Measurements from ENCODE around the gene TMEM18.

TMEM18 gene

DNA sequence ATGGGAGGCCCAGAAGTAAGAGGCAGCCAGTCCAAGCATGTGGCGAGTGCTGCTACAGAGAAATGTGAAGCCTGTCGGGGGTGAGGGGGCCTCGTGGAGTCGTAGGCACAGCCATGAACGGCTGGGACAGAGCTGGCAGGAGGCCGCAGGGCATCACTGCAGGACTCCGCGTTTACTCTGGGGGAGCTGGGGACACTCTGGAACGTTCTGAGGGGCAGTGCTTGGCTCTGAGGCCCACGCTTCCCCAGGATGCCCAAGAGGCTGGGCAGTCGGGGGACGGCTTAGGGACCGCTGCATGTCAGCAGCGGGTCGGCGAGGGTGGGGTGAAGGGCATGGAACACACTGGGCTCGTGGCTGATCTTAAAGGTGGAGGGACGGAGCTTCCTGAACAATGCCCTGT lies 6.6 kb downstream of the TMEM18 start:
- Histone ChIP-seq H3K9ac (ENCODE audit: low read depth, low read length) (no peak overlapping the region), H3K4me3 (ENCODE audit: low read depth, low read length) (no peak overlapping the region), H3K36me3 (ENCODE audit: control insufficient read depth, insufficient read depth, low read length) (peaks cover 13% of the 10 kb centered on the region)

GRCh38 chr2:669323-669722 lies 7.9 kb downstream of the TMEM18 start:
- H3K9me3 ChIP-seq (ENCODE audit: control insufficient read depth, insufficient read depth, low read length), result peaks cover 4% of the 10 kb centered on the region
- no peak overlapping the region for H3K9ac ChIP-seq (ENCODE audit: low read depth, low read length)
- peaks cover 13% of the 10 kb centered on the region for H3K36me3 ChIP-seq (ENCODE audit: control insufficient read depth, insufficient read depth, low read length)
- H3K4me3 ChIP-seq (ENCODE audit: low read depth, low read length), result no peak overlapping the region
- no peaks in the 10 kb centered on the region for H3K4me1 ChIP-seq (ENCODE audit: control insufficient read depth, insufficient read depth, low read length)
- no peaks in the 10 kb centered on the region for H3K27me3 ChIP-seq (ENCODE audit: control insufficient read depth, insufficient read depth, low read length)

More for the DNA sequence above, 6.6 kb downstream of the TMEM18 start:
- Histone ChIP-seq H3K4me1 (ENCODE audit: control insufficient read depth, insufficient read depth, low read length) (no peaks in the 10 kb centered on the region), H3K9me3 (ENCODE audit: control insufficient read depth, insufficient read depth, low read length) (peaks cover 4% of the 10 kb centered on the region), H3K27me3 (ENCODE audit: control insufficient read depth, insufficient read depth, low read length) (no peaks in the 10 kb centered on the region)

DNA sequence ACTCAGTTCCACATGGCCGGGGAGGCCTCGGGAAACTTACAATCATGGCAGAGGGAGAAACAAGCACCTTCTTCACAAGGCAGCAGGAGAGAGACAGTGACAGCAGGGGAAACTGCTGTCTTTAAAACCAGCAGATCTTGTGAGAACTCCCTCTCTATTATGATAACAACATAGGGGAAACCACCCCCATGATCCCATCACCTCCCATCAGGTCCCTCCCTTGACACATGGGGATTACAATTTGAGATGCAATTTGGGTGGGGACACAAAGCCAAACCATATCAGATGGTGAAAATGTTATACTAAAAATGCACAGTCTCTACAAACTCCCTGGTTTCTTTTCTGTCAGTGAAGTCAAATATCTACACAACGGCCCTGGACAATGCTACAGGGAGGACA lies 9.2 kb downstream of the TMEM18 start:
- H3K36me3 ChIP-seq (ENCODE audit: control insufficient read depth, insufficient read depth, low read length), result peaks cover 13% of the 10 kb centered on the region
- H3K4me3 ChIP-seq (ENCODE audit: low read depth, low read length), result no peak overlapping the region
- H3K4me1 ChIP-seq (ENCODE audit: control insufficient read depth, insufficient read depth, low read length), result no peaks in the 10 kb centered on the region
- H3K27me3 ChIP-seq (ENCODE audit: control insufficient read depth, insufficient read depth, low read length), result no peaks in the 10 kb centered on the region
- H3K9me3 ChIP-seq (ENCODE audit: control insufficient read depth, insufficient read depth, low read length), result peaks cover 4% of the 10 kb centered on the region
- no peak overlapping the region for H3K9ac ChIP-seq (ENCODE audit: low read depth, low read length)

DNA sequence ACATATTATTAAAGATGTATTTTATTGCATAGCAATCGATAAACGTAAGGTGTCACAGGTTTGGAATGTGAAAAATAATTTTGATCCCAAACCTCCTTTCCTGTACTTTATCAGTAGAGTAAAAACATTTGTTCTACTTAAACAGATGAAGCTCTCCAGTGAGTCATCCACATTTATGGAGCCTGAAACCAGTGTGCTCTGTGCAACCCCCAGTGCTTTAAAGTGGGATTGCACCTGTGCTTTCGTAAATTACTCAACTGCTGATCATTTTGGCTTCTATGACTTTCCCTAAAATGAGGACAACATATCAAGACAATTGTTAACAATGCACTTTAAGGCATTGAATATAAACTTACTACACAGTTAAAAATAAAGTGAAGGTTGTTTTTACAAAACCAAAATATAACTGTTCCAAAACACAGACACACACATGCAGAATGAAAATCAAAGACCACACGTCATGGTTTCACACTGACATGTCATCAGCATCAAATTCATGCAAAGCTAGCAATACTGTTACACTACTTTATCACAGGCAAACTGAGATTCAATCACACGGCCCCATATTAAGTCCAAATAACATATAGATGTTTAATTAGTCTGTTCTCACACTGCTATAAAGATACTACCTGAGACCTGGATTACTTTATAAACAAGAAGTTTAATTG lies 9.7 kb downstream of the TMEM18 start:
- Histone ChIP-seq H3K4me3 (ENCODE audit: low read depth, low read length) (no peak overlapping the region), H3K27me3 (ENCODE audit: control insufficient read depth, insufficient read depth, low read length) (no peaks in the 10 kb centered on the region), H3K36me3 (ENCODE audit: control insufficient read depth, insufficient read depth, low read length) (peaks cover 13% of the 10 kb centered on the region), H3K9ac (ENCODE audit: low read depth, low read length) (no peak overlapping the region), H3K9me3 (ENCODE audit: control insufficient read depth, insufficient read depth, low read length) (peaks cover 4% of the 10 kb centered on the region), H3K4me1 (ENCODE audit: control insufficient read depth, insufficient read depth, low read length) (no peaks in the 10 kb centered on the region)

GRCh38 chr2:666441-666840 lies 10.8 kb downstream of the TMEM18 start:
- Histone ChIP-seq H3K4me1 (ENCODE audit: control insufficient read depth, insufficient read depth, low read length) (no peaks in the 10 kb centered on the region), H3K4me3 (ENCODE audit: low read depth, low read length) (no peak overlapping the region), H3K36me3 (ENCODE audit: control insufficient read depth, insufficient read depth, low read length) (peaks cover 13% of the 10 kb centered on the region)

GRCh38 chr2:665340-666073 lies 11.7 kb downstream of the TMEM18 start:
- Histone ChIP-seq H3K4me1 (ENCODE audit: control insufficient read depth, insufficient read depth, low read length) (no peaks in the 10 kb centered on the region), H3K36me3 (ENCODE audit: control insufficient read depth, insufficient read depth, low read length) (peaks cover 13% of the 10 kb centered on the region), H3K27me3 (ENCODE audit: control insufficient read depth, insufficient read depth, low read length) (no peaks in the 10 kb centered on the region), H3K4me3 (ENCODE audit: low read depth, low read length) (no peak overlapping the region), H3K9ac (ENCODE audit: low read depth, low read length) (no peak overlapping the region), H3K9me3 (ENCODE audit: control insufficient read depth, insufficient read depth, low read length) (peaks cover 4% of the 10 kb centered on the region)

More at GRCh38 chr2:666441-666840, 10.8 kb downstream of the TMEM18 start:
- H3K9ac ChIP-seq (ENCODE audit: low read depth, low read length), result no peak overlapping the region
- H3K9me3 ChIP-seq (ENCODE audit: control insufficient read depth, insufficient read depth, low read length), result peaks cover 4% of the 10 kb centered on the region
- H3K27me3 ChIP-seq (ENCODE audit: control insufficient read depth, insufficient read depth, low read length), result no peaks in the 10 kb centered on the region

DNA sequence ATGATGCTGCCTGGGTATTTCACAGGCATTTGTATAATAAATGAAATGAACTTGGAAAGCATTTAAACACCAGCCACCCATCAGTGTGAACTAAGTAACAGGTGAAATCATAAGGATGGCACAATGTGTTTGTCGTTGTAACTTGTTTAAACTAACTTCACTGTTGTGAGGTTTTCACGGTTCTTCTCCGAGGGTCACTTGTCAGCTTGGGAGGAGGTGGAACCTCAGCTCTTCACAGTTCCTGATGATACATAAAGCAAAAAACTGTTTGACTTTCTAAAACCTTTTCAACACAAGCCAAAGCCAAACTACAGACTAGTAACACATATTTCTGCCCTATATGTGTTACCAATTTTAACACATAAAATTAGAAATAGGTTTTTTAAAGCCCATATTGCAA lies 13.1 kb downstream of the TMEM18 start:
- Histone ChIP-seq H3K9ac (ENCODE audit: low read depth, low read length) (no peak overlapping the region), H3K4me3 (ENCODE audit: low read depth, low read length) (no peak overlapping the region), H3K9me3 (ENCODE audit: control insufficient read depth, insufficient read depth, low read length) (peaks cover 4% of the 10 kb centered on the region), H3K36me3 (ENCODE audit: control insufficient read depth, insufficient read depth, low read length) (peaks cover 13% of the 10 kb centered on the region), H3K4me1 (ENCODE audit: control insufficient read depth, insufficient read depth, low read length) (no peaks in the 10 kb centered on the region), H3K27me3 (ENCODE audit: control insufficient read depth, insufficient read depth, low read length) (no peaks in the 10 kb centered on the region)

GRCh38 chr2:663221-663620 lies 14.0 kb downstream of the TMEM18 start:
- no peaks in the 10 kb centered on the region for H3K4me1 ChIP-seq (ENCODE audit: control insufficient read depth, insufficient read depth, low read length)
- peaks cover 13% of the 10 kb centered on the region for H3K36me3 ChIP-seq (ENCODE audit: control insufficient read depth, insufficient read depth, low read length)
- H3K4me3 ChIP-seq (ENCODE audit: low read depth, low read length), result no peak overlapping the region
- no peaks in the 10 kb centered on the region for H3K27me3 ChIP-seq (ENCODE audit: control insufficient read depth, insufficient read depth, low read length)
- peaks cover 4% of the 10 kb centered on the region for H3K9me3 ChIP-seq (ENCODE audit: control insufficient read depth, insufficient read depth, low read length)
- no peak overlapping the region for H3K9ac ChIP-seq (ENCODE audit: low read depth, low read length)

DNA sequence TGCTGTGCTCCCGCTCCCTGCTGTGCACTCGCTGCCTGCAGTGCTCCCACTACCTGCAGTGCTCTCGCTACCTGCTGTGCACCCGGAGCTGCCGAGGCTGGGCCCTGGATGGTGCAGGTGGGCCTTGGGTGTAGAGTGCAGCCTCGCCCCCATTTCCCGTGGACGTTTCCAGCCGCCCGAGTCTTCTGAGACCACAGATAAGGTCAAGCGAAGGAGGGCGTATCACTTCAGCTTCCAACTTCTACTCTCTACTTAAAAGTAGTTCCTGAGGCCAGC lies 15.9 kb downstream of the TMEM18 start:
- Histone ChIP-seq H3K4me3 (ENCODE audit: low read depth, low read length) (no peak overlapping the region), H3K9me3 (ENCODE audit: control insufficient read depth, insufficient read depth, low read length) (peaks cover 2% of the 10 kb centered on the region), H3K4me1 (ENCODE audit: control insufficient read depth, insufficient read depth, low read length) (no peaks in the 10 kb centered on the region), H3K36me3 (ENCODE audit: control insufficient read depth, insufficient read depth, low read length) (peaks cover 8% of the 10 kb centered on the region), H3K27me3 (ENCODE audit: control insufficient read depth, insufficient read depth, low read length) (no peaks in the 10 kb centered on the region), H3K9ac (ENCODE audit: low read depth, low read length) (no peak overlapping the region)

DNA sequence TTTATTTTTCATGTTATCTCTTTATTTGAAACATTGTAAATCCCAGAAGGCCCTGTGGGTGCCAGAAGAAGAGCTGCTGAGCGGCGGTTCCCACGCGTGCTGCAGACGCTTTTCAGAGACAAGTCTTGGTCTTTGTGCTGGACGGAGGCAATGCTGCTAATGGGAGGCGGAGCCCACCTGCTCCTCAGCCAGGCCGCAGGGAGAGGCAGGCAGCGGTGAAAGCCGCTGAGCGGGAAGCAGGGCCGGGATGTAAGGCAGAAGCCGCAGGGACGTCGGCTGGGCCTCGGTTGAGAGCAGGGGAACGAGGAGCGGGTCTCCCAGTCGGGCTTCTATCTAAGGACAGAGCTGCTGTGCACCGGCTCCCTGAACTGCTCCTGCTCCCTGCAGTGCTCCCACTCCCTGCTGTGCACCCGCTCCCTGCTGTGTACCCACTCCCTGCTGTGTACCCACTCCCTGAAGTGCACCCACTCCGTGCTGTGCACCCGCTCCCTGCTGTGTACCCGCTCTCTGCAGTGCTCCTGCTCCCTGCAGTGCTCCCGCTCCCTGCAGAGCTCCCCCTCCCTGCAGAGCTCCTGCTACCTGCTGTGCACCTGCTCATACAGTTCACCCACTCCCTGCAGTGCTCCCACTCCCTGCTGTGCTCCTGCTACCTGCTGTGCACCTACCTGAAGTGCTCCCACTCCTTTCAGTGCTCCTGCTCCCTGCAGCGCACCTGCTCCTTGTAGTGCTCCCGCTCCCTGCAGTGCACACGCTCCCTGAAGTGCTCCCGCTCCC lies 16.4 kb downstream of the TMEM18 start:
- Histone ChIP-seq H3K4me3 (ENCODE audit: low read depth, low read length) (no peak overlapping the region), H3K4me1 (ENCODE audit: control insufficient read depth, insufficient read depth, low read length) (no peaks in the 10 kb centered on the region), H3K9ac (ENCODE audit: low read depth, low read length) (no peak overlapping the region), H3K36me3 (ENCODE audit: control insufficient read depth, insufficient read depth, low read length) (peaks cover 3% of the 10 kb centered on the region), H3K9me3 (ENCODE audit: control insufficient read depth, insufficient read depth, low read length) (no peaks in the 10 kb centered on the region), H3K27me3 (ENCODE audit: control insufficient read depth, insufficient read depth, low read length) (no peaks in the 10 kb centered on the region)

DNA sequence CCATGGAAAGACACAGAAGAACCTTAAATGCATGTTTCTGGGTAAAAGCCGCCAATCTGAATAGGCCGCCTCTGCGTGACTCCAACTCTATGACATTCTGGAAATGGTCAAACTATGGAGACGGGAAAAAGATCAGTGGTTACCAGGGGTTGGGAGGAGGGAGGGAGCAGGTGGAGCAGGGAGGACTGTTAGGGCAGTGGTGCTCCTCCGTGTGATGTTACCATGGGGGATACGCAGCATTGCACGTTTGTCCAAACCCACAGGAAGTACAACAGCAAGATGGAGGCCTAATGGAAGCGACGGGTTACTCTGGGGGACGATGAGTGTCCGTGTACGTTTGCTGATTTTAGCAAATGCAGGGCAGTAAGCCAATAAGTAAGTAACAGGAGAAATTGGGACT lies 17.2 kb downstream of the TMEM18 start:
- H3K4me3 ChIP-seq (ENCODE audit: low read depth, low read length), result no peak overlapping the region
- H3K4me1 ChIP-seq (ENCODE audit: control insufficient read depth, insufficient read depth, low read length), result no peaks in the 10 kb centered on the region
- H3K27me3 ChIP-seq (ENCODE audit: control insufficient read depth, insufficient read depth, low read length), result no peaks in the 10 kb centered on the region
- no peaks in the 10 kb centered on the region for H3K9me3 ChIP-seq (ENCODE audit: control insufficient read depth, insufficient read depth, low read length)
- no peaks in the 10 kb centered on the region for H3K36me3 ChIP-seq (ENCODE audit: control insufficient read depth, insufficient read depth, low read length)
- H3K9ac ChIP-seq (ENCODE audit: low read depth, low read length), result no peak overlapping the region

GRCh38 chr2:658426-658825 lies 18.8 kb downstream of the TMEM18 start:
- H3K36me3 ChIP-seq (ENCODE audit: control insufficient read depth, insufficient read depth, low read length), result no peaks in the 10 kb centered on the region
- H3K4me1 ChIP-seq (ENCODE audit: control insufficient read depth, insufficient read depth, low read length), result no peaks in the 10 kb centered on the region
- no peak overlapping the region for H3K9ac ChIP-seq (ENCODE audit: low read depth, low read length)
- H3K27me3 ChIP-seq (ENCODE audit: control insufficient read depth, insufficient read depth, low read length), result no peaks in the 10 kb centered on the region
- H3K9me3 ChIP-seq (ENCODE audit: control insufficient read depth, insufficient read depth, low read length), result no peaks in the 10 kb centered on the region
- no peak overlapping the region for H3K4me3 ChIP-seq (ENCODE audit: low read depth, low read length)

All from iPS-15b (cell line).